GM19324 (cell line): Measurements from ENCODE around the gene EXOSC7.
"Not testable (repeated sequence)": the region's sequence is repeated elsewhere in the genome, so short reads cannot be mapped to it uniquely, and the experiment has no call there.

Experiments used
- ATAC-seq: cut with Tn5 transposase; IDR thresholded peaks from one replicate; pipeline ENCODE4 v1.9.1; 2021; ENCODE audit warnings: mild to moderate bottlenecking, moderate library complexity; ENCODE audit not compliant: unreplicated experiment, low FRiP score

Gene EXOSC7

GRCh38 chr3:44961888-44962287 lies 14.2 kb upstream of the EXOSC7 start:
- no peak for ATAC-seq

- no peak for ATAC-seq
These were observed 13.2 kb upstream of the EXOSC7 start for GRCh38 chr3:44962621-44963393.

- ATAC-seq = no peak
These were observed 12.3 kb upstream of the EXOSC7 start for GRCh38 chr3:44963571-44964325.

GRCh38 chr3:44965165-44965564 lies 10.9 kb upstream of the EXOSC7 start:
- ATAC-seq = no peak

- no peak for ATAC-seq
These were observed 9.2 kb upstream of the EXOSC7 start for GRCh38 chr3:44966795-44967278.

GRCh38 chr3:44968447-44968858 lies 7.6 kb upstream of the EXOSC7 start:
- no peak for ATAC-seq

GRCh38 chr3:44969154-44969827 lies 6.8 kb upstream of the EXOSC7 start:
- ATAC-seq = no peak

- ATAC-seq = no peak
These were observed 6.2 kb upstream of the EXOSC7 start for GRCh38 chr3:44969828-44970179.

GRCh38 chr3:44970926-44971490 lies 5.0 kb upstream of the EXOSC7 start:
- ATAC-seq = no peak

- no peak for ATAC-seq
These were observed 1.6 kb upstream of the EXOSC7 start for GRCh38 chr3:44974416-44974815.

GRCh38 chr3:44981220-44981619 lies 5.2 kb downstream of the EXOSC7 start:
- no peak for ATAC-seq

GRCh38 chr3:44981751-44982150 lies 5.7 kb downstream of the EXOSC7 start:
- no peak for ATAC-seq

- no peak for ATAC-seq
These were observed 6.8 kb downstream of the EXOSC7 start for GRCh38 chr3:44982817-44983216.

- no peak for ATAC-seq
These were observed 7.5 kb downstream of the EXOSC7 start for GRCh38 chr3:44983484-44983941.

- ATAC-seq = no peak
These were observed 8.3 kb downstream of the EXOSC7 start for GRCh38 chr3:44984335-44984734.

- not testable (repeated sequence) for ATAC-seq
These were observed 10.3 kb downstream of the EXOSC7 start for GRCh38 chr3:44986330-44986729.

- ATAC-seq = no peak
These were observed 11.3 kb downstream of the EXOSC7 start for GRCh38 chr3:44987332-44987731.

GRCh38 chr3:44988073-44988472 lies 12.0 kb downstream of the EXOSC7 start:
- ATAC-seq = no peak

- no peak for ATAC-seq
These were observed 13.1 kb downstream of the EXOSC7 start for GRCh38 chr3:44989141-44989540.

- ATAC-seq = no peak
These were observed 13.8 kb downstream of the EXOSC7 start for GRCh38 chr3:44989636-44990373.
